GM21717 (cell line): ENCODE results near the gene GPR183.
A peak's percentile ranks its signal among the peaks of the same experiment; 100 is the strongest.

ENCODE experiments used
- ATAC-seq: cut with Tn5 transposase; IDR thresholded peaks from one replicate; pipeline ENCODE4 v1.9.1; 2021; ENCODE audit warnings: mild to moderate bottlenecking, moderate library complexity; ENCODE audit not compliant: unreplicated experiment

The GPR183 gene

GRCh38 chr13:99273128-99273527 lies 34.1 kb downstream of the GPR183 start:
- no peak for ATAC-seq

- no peak for ATAC-seq
These were observed 34.7 kb downstream of the GPR183 start for GRCh38 chr13:99272481-99272880.

DNA sequence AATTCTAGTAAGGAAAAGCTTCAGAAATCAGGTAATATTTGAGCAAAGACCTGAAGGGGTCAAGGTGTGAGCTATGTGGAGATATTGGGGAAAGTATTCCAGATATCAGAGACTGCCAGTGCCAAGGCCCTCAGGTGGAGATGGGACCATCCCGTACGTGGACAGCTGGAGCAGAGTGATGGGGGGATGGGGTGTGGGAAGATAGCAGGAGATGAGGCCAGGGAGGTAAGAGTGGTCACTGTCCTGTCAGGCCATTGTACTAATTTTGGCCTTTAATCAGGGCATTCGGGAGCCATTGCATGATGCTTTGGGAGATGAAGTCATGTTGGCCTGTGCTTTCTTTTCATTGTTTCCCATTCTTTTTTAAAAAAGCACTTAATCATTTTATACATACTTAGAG lies 36.0 kb downstream of the GPR183 start:
- no peak for ATAC-seq

DNA sequence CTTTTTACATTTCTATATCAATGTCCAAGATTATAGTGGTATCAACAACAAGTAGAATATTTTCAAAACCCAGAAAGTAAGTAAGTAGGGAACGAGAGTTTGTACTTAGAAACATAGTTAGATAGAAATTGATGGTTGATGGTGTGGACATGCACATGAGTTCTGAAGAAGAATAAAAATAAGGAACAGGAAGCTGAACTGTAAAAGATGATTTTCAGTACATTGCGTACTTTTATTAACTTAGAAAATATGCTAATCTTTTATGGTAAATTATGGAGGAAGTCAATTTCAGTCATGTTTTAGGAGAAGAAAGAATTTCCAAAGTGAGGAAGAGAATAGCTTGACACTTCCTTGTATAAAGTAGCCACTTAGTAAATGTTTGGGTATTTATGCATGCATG lies 36.7 kb downstream of the GPR183 start:
- no peak for ATAC-seq

DNA sequence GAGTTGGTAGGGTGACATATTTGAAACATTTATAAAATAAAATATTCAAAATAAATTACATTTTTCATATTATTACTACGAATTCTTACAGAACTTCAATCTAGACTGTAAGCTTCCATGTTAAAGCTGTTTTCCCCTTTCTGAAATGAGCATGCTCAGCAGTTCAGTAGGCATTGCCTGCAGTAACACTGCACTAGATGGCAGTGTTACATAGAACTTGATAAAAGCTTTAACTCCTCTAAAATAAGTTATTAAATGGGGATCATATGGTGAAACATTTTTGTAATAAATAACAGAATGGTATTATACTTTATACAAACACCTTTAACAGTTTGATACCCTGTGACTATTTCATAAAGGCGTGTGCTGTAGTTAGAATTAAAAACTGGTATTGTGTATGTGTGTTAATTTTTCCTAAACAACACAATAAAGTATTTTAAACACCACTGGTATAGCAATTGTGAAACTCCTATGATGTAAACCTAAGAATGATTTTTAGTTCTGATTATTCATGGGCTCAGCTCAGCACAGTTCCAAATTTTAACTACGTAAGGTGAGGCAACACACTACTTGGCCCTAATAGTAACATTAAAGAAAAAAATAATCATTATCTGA lies 37.5 kb downstream of the GPR183 start:
- ATAC-seq = peak; percentile 76

GRCh38 chr13:99268822-99269221 lies 38.4 kb downstream of the GPR183 start:
- no peak for ATAC-seq

GRCh38 chr13:99267927-99268326 lies 39.3 kb downstream of the GPR183 start:
- no peak for ATAC-seq

DNA sequence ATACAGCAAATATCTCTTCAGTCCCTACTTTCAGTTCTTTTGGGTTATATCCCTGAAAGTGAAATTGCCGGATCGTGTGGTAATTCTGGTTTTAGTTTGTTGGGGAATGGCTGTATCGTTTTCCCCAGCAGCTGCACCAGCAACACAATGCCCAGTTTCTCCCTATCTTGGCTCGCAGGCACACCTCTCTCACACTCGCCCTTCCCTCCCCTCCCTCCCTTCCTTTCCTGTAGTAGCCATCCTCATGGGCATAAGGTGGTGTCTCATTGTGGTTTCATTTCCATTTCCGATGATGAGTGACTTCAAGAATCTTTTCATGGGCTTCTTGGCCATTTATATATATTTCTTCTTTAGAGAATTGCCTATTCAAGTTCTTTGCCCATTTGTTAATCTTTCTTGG lies 40.4 kb downstream of the GPR183 start:
- ATAC-seq = no peak

DNA sequence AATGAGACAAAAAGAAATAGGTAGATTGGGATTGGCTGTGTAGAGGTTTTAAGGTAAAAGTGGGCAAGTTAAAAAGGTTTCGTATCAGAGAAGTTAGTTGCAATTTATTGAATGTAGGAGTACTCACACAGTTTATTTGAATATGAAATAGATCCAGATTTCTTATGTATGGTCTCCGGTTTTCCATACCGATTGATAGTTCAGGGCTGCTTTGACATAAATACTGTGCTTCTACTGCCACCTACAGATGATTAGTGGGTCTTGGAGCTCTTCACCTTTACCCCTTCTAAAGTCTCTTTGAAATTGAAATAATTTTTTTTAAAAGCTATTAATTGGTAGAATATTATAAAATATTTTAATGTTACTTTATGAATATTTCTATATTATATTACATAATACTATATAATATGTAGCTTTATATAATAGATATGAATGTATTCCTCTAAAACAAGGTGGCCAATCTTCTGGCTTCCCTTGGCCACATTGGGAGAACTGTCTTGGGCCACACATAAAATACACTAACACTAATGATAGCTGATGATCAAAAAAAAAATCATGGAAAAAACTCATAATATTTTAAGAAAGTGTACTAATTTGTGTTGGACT lies 41.3 kb downstream of the GPR183 start:
- no peak for ATAC-seq

- ATAC-seq = no peak
These were observed 41.9 kb downstream of the GPR183 start for GRCh38 chr13:99265162-99265800.

DNA sequence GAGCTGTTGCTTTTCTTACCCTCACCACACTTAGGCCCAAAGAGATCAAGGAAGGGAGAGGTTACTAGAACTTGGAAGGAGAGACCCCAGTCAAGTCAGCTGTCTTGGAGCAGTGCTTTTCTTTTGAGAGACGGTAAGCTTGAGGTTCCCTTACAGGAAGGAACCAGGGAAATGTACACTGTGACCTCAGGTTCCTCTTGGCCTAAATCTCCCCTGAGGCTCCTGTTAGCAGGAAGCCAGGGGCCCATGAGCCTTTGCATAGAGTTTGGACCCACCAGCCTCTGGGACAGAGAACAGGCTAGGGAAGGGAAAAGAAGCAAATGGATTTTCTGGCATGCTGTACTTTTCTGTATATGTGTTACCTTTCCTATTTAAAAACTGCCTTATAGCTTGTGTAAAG lies 43.1 kb downstream of the GPR183 start:
- ATAC-seq = no peak

GRCh38 chr13:99263126-99263785 lies 43.9 kb downstream of the GPR183 start:
- no peak for ATAC-seq

DNA sequence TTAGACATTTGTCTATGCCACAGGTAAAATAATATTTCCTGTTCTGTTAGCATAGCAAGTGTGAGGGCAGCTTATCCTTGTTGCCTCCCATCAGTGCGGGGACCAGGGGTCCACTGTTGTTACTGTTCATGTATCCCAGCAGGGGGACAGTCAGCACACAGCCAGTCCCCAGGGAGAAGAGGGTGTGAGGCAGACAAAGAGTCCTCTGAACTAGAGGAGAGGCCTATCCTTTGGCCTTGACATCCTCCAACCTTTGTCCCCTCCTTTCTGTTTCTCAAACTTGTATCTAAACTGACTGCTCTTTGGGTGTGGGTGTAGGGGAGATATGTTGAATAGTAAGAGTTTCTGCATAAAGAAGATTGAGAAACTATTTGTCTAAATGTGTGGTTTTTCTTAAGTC lies 46.1 kb downstream of the GPR183 start:
- no peak for ATAC-seq

- ATAC-seq = no peak
These were observed 47.0 kb downstream of the GPR183 start for GRCh38 chr13:99260216-99260615.

- peak; percentile 65 for ATAC-seq
These were observed 48.3 kb downstream of the GPR183 start for GRCh38 chr13:99258946-99259345.

- peak; percentile 84 for ATAC-seq
These were observed 48.9 kb downstream of the GPR183 start, which contains the start of gene GPR18 for GRCh38 chr13:99258210-99258860. Gene GPR18, minus strand, starts transcription at chr13:99258379. Its CDS starts 2,507 bp downstream, at chr13:99255872.

DNA sequence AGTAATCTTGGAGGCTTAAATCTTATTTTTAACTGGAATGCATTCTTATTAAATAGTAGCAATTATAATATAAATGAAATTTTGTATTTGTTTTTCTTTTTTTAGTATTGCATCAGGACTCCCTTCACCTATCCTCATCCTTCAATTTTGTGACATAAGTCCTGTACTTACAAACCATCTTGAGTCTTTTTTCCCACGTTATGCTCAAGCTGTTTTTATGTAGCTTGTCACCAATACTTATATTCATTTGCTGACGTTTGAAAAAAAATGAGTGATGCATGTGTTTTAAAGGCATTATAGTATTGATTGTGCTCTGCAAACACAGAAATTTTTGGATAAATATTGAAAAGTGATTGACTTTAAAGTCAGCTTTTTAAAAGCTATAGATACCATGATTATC lies 49.9 kb downstream of the GPR183 start:
- no peak for ATAC-seq

GRCh38 chr13:99256709-99257108 lies 50.5 kb downstream of the GPR183 start:
- no peak for ATAC-seq

GRCh38 chr13:99256283-99256682 lies 50.9 kb downstream of the GPR183 start:
- ATAC-seq = no peak

DNA sequence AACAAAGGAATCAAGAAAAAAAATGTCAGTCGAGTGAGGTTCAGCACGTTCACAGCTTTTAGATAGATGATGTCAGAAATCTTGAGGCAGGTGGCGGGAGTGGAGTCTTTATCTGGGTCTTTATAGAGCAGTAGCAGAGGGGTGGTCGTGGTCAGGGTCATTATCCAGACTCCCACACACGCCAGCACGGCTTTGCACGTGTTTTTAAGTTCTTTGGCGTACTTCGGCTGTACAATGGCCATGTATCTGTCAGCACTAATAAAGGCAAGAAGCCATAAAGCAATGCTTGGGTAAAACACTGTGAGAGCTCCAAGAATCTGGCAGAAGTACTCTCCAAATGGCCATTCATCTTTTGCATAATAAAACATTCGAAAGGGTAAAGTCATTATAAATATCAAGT lies 51.9 kb downstream of the GPR183 start:
- no peak for ATAC-seq

- ATAC-seq = no peak
These were observed 52.4 kb downstream of the GPR183 start for GRCh38 chr13:99254830-99255229.
